ENCODE results near the gene OSMR.

The OSMR gene

DNA sequence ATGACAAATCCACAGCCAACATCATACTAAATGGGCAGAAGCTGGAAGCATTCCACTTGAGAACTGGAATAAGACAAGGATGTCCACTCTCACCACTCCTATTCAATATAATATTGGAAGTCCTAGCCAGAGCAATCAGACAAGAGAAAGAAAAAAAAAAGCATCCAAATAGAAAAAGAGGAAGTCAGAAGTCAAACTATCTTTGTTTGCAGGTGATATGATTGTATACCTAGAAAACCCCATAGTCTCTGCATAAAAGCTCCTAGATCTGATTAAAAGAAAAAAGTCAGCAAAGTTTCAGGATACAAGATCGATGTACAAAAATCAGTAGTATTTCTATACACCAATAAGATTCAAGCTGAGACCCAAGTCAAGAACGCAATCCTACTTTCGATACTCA is 66.1 kb downstream of the OSMR start:
- FAIRE-seq, result no peak
- no peak for TF ChIP-seq POLR2A (IDR thresholded peaks at IDR 0.05; ENCODE audit: low read depth, low read length)
- no peak for DNase-seq (ENCODE audit: insufficient read length, low spot score)

DNA sequence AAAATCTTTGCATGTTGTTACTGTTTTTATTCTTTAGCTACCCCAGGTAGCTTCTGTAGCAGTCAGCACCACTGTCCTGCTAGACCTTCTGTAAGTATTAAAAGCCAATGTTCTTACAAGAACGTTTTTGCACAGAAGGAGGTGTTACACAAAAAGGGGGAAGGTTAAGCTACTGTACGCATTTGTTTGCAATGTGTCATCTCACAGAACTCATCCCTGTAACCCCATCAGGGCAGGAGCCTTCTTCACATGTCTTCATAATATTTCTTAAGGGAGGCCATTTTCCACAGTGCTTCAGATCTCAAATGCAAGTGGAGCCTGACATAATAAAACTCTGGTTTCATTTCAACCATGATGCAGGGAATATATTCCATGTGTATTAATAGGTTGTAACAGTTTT is 67.9 kb downstream of the OSMR start:
- FAIRE-seq (peak; percentile 70), DNase-seq (ENCODE audit: insufficient read length, low spot score) (no peak)
- no peak for TF ChIP-seq POLR2A (IDR thresholded peaks at IDR 0.05; ENCODE audit: low read depth, low read length)

DNA sequence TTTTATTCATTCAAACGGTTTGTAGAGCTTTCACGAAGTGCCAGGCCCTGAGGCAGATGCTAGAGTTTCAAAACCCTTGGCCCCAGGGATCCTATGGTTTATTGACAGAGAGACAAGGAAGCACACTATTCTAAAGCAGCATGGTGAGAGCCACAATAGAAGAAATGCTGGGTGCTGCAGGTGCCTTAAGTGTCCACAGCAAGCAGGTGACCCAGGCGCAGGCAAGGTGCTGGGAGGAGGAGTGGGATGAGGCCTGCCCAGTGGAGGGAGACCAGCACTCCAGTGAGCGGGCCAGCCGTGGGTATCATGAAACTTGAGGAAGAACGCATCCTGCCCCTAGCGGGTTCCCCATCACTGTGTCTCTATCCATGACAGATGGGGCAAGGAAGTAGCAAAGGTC is 71.0 kb downstream of the OSMR start:
- no peak for DNase-seq (ENCODE audit: insufficient read length, low spot score)
- no peak for TF ChIP-seq POLR2A (IDR thresholded peaks at IDR 0.05; ENCODE audit: low read depth, low read length)
- FAIRE-seq, result no peak

DNA sequence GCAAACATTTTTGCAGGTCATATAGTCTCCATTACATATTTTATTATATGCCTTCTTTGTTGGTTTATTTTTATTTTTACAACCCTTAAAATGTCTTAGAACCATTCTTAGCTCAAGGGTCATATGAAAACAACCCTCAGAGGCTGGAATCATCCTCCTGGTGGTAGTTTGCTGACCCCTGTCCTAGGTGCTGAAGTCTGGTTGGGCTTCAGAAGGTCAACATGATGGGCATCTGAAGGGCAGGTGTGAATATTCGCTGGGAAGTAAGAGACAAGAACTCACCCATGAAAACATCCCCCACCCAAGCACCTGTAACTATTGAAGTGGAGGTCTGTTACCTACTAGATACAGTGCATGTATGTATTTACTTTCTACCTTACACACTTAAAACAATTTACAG is 75.4 kb downstream of the OSMR start:
- FAIRE-seq (no peak), DNase-seq (ENCODE audit: insufficient read length, low spot score) (no peak)
- no peak for TF ChIP-seq POLR2A (IDR thresholded peaks at IDR 0.05; ENCODE audit: low read depth, low read length)

DNA sequence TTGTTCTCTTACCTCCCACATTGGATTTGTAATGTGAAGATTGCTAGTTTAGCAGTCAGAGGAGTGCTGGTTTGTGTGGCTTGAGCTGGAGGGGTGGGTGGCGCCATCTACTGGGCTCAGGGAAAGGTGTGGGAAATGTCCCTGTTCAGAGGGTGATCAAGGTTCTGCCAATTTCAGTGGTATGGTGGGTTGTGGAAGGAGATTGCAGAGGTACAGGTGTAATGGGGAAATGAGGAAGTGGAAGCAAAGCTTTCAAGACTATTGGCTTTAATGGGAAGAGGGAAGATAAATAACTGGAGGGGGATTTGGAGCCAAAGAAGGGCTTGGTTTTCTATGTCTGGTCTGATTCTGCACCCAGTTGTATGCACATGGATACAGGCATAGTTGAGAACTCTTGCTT is 76.4 kb downstream of the OSMR start:
- TF ChIP-seq POLR2A (IDR thresholded peaks at IDR 0.05; ENCODE audit: low read depth, low read length), result no peak
- DNase-seq (ENCODE audit: insufficient read length, low spot score) (peak; percentile 49), FAIRE-seq (peak; percentile 96)

DNA sequence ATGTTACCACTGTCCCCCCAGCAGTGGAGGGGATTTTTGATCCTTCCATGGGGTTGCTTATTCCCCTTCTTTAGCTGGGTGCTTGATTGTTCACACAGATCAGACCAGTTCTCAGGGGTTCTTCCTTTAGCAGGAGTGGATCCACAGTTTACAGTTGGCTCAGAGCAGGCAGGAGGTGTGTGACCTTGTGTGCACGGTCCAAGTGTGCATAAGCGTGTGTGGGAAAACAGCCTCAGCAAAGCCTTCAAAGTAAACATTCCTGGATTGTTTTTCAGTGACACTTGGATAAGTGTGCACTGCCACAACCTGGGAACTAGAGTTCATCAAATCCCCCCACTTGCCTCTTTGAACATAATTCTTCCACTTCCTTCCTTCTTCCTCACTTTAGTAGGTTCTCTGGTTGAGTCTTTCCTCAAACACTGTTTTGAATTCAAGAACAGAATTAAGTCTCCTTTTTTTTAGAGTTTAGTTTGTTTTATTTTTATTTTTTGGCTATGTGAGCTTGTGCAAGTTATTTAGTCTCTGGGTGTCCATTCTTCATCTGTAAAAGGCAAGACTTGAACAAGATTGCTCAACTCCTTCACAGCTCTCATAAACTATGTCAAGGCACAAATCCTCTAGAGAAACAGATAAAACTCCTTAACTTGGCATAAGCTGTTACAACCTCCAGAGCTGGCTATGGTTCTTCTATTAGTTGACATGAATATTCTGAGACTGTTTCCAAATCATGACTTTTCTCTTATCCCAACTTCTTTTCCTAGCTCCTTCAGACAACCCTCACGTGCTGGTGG is 78.0 kb downstream of the OSMR start:
- FAIRE-seq (no peak), DNase-seq (ENCODE audit: insufficient read length, low spot score) (no peak)
- no peak for TF ChIP-seq POLR2A (IDR thresholded peaks at IDR 0.05; ENCODE audit: low read depth, low read length)

DNA sequence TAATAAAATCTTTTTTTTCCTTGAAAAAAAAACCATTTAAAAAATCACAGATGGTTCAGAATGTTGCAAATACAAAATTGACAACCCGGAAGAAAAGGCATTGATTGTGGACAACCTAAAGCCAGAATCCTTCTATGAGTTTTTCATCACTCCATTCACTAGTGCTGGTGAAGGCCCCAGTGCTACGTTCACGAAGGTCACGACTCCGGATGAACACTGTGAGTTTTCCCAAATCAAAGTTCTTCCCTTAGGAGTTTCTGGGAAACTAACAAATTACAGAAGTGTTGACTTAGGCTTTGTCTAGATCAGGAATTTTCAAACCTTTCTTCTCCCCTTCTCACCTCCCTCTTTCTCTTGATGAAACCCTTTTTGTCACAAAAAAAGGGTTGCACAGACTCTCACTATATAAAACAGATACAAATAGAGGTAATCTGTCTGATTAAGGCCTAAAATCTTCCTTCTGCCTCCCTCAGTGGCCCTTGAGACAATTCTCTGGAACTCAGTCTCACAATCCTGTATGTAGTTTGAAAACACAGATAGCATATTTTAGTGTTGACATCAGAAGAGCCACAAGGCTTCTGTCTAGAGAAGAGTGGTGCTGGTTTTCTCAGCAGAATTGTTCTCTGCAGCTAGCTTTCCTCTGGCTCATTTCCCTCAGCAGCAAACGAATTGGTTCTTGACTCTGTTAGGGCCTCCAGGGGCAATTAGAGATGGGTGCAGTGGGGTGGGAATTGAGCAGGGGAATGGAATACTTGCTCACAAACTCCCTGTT is 79.5 kb downstream of the OSMR start:
- no peak for TF ChIP-seq POLR2A (IDR thresholded peaks at IDR 0.05; ENCODE audit: low read depth, low read length)
- peak; percentile 11 for DNase-seq (ENCODE audit: insufficient read length, low spot score)
- FAIRE-seq, result peak; percentile 78

DNA sequence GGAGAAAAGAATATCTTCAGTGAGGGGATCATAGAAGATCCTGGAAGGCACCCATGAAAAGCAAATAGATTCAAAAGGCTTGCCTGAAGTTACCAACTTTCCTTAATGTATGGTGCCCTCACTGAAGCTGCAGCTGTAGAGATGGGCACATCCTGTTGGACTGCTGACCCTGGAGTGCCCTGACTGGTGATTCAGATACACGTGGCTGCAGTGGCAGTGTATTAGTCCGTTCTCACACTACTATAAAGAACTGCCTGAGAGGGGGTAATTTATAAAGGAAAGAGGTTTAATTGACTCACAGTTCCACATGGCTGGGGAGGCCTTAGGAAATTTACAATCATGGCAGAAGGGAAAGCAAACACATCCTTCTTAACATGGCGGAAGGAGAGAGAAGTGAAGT is 80.3 kb downstream of the OSMR start:
- DNase-seq (ENCODE audit: insufficient read length, low spot score), result no peak
- peak; percentile 50 for FAIRE-seq
- no peak for TF ChIP-seq POLR2A (IDR thresholded peaks at IDR 0.05; ENCODE audit: low read depth, low read length)

DNA sequence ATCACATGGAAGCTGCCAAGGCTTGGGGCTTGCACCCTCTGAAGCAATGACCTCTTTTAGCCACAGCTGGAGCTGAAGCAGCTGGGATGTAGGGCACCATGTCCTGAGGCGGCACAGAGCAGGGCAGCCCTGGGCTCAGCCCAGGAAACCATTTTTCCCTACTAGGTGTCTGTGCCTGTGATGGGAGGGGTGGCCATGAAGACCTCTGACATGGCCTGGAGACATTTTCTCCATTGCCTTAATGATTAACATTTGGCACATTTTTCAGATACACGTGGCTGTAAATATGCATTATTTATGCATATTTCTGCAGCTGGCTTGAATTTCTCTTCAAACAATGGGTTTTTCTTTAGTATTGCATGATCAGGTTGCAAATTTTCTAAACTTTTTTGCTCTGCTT is 81.7 kb downstream of the OSMR start:
- no peak for TF ChIP-seq POLR2A (IDR thresholded peaks at IDR 0.05; ENCODE audit: low read depth, low read length)
- no peak for FAIRE-seq
- no peak for DNase-seq (ENCODE audit: insufficient read length, low spot score)

DNA sequence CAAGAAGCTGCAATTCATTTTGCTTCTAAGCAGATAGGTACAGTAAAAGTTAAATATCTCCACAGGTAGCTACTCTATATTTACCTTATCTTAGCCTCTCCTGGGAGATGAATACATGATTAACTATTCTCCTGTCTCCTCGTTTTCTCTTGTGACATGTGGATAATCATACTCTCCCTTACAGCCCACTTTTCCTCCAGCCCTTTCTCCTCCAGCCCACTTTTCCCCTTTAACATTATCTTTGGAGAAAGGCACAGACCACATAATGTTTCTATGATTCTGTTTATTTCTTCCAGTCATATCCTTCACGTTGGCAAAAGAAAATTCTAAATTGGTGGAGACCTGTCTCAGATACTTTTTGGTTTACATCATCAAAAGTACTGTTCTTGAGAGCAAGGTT is 84.0 kb downstream of the OSMR start:
- no peak for TF ChIP-seq POLR2A (IDR thresholded peaks at IDR 0.05; ENCODE audit: low read depth, low read length)
- FAIRE-seq, result no peak
- no peak for DNase-seq (ENCODE audit: insufficient read length, low spot score)

DNA sequence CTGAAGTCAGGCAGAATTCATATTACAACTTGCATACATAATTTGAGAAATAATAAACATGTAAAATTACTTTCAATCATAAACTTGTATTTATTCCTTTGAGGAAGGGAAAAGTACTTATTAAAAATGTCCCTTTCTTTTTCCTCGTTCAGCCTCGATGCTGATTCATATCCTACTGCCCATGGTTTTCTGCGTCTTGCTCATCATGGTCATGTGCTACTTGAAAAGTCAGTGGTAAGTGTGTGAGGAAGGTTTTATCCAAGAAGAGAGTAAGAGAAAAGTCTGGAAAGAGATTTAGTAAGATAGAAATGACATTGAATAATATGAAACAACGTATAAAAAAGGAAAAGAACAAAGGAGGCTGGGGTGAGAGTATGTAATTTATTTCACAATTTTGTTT is 85.9 kb downstream of the OSMR start:
- no peak for TF ChIP-seq POLR2A (IDR thresholded peaks at IDR 0.05; ENCODE audit: low read depth, low read length)
- DNase-seq (ENCODE audit: insufficient read length, low spot score) (no peak), FAIRE-seq (no peak)

DNA sequence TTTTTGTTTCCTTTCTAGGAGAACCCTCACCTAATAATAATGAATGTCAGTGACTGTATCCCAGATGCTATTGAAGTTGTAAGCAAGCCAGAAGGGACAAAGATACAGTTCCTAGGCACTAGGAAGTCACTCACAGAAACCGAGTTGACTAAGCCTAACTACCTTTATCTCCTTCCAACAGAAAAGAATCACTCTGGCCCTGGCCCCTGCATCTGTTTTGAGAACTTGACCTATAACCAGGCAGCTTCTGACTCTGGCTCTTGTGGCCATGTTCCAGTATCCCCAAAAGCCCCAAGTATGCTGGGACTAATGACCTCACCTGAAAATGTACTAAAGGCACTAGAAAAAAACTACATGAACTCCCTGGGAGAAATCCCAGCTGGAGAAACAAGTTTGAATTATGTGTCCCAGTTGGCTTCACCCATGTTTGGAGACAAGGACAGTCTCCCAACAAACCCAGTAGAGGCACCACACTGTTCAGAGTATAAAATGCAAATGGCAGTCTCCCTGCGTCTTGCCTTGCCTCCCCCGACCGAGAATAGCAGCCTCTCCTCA is 87.1 kb downstream of the OSMR start:
- FAIRE-seq (no peak), DNase-seq (ENCODE audit: insufficient read length, low spot score) (no peak)
- TF ChIP-seq POLR2A (IDR thresholded peaks at IDR 0.05; ENCODE audit: low read depth, low read length), result no peak

DNA sequence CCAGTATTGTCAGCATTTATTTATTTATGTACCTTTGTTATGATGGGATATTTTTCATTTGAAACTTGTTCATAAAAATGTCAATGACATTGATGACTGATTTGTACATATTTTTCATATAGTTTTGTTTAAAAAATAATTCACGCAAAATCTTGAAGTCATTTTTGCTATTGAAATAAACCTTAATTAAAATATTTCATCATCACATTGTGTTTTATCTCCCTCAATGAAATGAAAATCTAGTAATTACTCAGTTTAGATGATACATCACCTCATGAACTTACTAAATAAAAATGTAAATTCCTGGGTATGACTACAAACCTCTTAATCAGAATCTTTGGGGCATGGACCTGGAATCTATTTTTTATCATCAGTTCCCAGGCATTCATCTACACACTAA is 89.6 kb downstream of the OSMR start:
- DNase-seq (ENCODE audit: insufficient read length, low spot score), result no peak
- FAIRE-seq, result no peak
- TF ChIP-seq POLR2A (IDR thresholded peaks at IDR 0.05; ENCODE audit: low read depth, low read length), result no peak

DNA sequence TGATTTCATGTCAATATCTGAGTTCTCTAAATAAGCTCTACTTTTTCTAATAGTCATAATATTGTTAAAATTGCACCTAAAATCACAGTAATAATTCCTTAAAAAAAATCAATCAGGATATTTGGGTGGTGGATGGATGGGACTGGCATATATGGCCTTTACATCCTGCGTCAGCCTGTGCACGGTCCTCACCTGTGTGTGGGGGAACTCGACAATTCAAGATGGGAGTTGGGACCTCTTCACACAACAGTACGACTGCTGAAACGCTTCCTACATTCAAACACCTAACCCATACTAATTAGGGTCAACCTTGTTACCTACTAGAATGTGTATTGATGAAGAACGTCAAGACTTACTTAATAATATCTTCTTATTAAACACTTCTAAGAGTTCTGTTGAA is 90.5 kb downstream of the OSMR start:
- no peak for FAIRE-seq
- no peak for DNase-seq (ENCODE audit: insufficient read length, low spot score)
- TF ChIP-seq POLR2A (IDR thresholded peaks at IDR 0.05; ENCODE audit: low read depth, low read length), result no peak

DNA sequence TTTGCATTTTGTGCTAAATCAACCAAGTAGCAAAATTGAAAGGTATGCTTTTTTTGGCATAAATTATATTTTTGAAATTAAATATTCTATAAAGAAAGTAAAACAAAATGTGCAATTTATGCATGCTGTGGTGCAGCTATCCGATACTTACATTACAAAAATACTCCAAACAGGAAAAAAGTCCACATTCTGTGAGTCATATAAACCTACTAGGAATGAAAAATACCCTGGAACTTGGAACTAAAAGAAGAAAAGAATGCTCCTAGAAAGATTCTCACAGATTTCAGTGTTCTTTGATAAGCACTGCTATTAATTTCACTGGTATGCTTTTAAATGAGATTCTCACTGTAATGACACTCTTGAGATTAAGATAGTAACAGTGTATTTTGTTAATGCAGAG is 92.6 kb downstream of the OSMR start:
- FAIRE-seq, result peak; percentile 84
- TF ChIP-seq POLR2A (IDR thresholded peaks at IDR 0.05; ENCODE audit: low read depth, low read length), result no peak
- no peak for DNase-seq (ENCODE audit: insufficient read length, low spot score)
